ENCODE results near the gene UPK3A.

Gene UPK3A

DNA sequence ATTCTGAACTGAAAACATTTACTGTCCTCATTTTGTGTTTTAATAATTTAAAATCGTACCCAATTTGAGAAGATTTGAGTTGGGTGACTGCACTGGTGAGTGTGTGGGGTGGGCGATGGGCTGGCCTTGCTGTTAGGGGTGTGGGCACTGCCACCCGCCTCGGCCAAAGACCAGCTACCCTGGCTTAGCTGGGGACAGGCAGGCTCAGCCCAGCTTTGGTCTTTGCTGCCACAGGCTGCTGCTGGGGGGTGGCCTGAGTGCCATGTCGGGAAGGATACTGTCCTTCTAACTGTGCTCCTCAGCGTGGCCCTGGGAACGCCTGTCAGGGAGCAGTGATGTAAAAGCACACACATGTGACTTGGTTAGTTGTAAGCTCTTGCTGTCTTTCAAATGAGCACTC, 47.3 kb downstream of the UPK3A start:
- DNase-seq: no peak

DNA sequence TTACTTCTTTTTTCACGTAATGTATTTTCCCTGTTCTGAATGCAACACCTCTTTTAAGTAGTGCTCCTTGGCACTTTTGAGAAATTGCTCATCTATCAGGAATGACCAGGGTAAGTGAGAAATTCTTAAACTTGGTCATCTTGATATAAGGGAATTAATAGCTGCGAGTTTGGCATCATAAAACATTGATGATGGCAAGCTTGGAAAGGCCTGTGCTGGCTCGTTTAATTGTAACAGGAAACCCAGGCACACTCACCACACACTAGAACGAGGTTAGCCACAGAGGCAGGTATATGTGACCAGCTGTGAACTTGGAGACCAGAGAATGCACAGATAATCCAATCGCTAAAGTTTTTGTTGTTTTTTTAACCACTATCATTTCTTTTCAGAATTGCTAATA, 49.3 kb downstream of the UPK3A start:
- DNase-seq: no peak

GRCh38 chr22:45334528-45334927, 49.8 kb downstream of the UPK3A start:
- no peak for DNase-seq

DNA sequence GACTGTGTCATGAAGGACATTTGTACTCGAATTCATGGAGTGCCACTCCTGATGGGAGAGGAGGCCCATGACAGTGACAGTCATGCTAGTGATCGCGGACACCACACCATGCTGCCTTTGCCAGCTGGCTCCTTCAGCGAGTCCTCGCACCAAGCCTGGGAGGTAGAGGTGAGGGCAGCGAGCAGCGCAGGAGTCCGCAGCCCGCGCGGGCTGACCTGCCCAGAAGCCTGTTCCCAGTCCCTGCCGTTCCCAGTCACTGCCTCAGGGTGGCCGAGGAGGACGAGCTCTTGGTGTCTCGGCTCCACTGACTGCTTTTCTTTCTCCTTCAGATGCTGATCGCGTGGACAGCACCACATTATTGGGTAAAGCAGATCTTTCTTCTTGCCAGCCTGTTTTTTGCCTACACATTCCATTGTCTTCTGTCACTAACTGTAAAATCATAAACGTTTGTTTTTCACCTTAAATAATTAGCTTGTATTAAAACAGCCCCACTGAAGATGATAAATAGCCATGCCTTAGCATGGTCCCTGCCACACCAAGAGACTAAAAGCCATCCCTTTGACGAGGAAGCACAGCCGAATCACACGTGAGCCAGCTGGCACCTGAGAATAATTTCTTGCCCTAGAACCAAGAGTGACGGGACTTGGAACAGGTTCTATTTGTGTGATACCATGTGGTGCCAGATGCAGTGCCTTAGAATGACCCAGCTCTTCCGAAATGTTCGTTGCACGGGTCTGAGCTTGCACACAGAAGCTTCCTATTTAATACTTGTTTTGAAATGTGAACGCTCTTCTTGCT, 50.5 kb downstream of the UPK3A start:
- DNase-seq: no peak

- no peak for DNase-seq
Measured at GRCh38 chr22:45335854-45336522, 51.2 kb downstream of the UPK3A start.

DNA sequence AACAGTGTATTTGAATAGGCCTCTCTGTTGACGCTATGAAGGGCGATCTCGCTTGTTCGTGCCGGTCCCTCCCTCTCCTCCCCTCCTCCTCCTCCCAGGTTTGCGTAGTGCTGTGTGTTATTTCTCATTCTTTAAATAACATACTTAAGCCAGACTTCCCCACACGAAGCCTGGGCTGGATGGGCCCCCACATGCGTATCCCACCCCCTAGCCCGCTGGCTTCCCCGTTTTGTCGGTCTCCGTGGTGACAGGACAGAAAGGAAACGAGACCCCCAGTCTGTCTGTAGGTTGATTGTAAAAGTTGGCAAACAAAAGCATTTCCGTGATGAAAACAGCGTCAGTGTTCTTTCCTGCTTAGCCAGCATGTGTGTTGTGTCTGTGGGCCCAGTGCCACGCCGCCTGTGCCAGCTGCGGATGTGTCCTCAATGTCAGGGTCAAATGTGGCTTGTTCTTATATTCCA, 52.3 kb downstream of the UPK3A start:
- no peak for DNase-seq

DNA sequence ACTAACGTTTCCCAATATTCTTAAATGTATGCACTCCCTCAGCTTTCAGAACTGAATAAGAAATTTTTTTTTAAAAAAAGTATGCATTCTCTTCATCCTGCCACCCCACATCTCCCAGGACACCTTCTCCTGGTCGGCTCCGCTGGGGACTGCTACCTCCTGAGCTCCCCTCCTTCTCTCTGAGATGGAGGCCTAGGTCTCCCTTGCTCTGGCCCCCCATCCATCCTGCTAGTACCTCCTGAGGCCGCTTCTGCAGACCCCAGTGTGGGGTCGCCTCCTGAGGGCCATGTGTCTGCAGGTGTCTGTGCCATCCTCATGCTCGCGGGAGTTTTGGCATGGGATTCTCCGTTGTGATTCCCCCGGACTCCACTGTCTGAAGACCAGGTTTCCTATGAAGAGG, 52.8 kb downstream of the UPK3A start:
- no peak for DNase-seq

- DNase-seq: no peak
Measured at GRCh38 chr22:45338795-45339194, 54.0 kb downstream of the UPK3A start.

DNA sequence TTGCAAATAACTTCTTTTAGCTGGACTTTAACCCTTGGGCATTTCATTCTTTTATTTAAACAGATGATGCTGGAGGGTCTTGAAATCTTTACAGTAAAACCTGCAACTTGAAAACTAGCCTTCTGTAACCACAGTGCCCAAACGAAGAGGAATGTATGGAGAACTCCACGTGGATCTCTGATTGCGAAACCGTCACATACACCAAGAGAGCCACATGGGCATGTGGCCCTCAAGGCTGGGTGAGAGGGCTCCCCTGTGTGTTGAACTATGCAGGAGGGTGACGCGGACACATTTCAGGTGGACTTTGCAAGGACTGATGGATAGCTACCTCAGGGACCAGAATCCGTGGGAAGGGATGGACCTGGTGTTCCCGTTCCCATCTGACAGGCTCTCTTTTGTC, 55.6 kb downstream of the UPK3A start:
- peak; percentile 18 for DNase-seq

DNA sequence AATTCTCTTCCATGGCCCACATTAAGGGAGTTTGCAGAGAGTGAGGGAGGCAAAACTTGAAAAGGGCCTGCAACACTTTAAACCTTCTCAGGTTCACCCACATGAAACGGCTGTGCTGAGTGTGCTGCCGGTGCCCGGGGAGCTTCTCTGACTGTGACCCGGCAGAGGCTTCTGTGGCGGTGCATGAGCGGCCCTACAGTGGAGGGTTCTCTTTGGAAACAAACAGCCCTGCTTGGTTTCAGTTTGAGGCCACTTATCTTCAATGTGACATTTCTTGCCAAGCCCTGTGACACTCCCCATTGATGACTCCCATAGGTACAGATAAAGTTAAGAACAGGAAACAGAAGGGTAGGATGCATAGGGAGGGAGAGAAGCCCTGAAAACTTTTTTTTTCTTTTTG, 56.7 kb downstream of the UPK3A start:
- peak; percentile 71 for DNase-seq

- DNase-seq: no peak
Measured at GRCh38 chr22:45343143-45343542, 58.4 kb downstream of the UPK3A start.

DNA sequence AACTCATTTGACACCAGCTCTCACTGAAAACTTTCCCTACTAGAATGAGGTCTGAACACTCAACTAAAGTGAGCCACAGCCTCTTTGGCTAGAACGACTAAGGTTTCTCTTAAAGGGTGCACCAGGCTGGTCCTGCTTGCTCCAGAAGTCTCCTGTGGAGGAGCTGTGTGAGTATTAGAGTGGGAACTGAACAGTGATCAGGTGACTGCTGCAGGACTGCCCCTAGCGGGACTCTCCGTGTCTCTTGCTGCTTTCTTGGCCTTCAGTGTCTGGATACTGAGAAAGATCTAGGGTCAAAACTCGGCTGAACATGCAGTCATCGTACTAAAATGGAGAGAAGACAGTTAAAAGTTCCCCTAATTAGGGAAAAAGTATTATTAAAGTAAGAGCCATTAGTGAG, 59.6 kb downstream of the UPK3A start:
- no peak for DNase-seq
